ENCODE measurements around the gene AGK. TPM values are rescaled to one million over a fixed set of nuclear protein-coding genes. Genes with fewer than 3 reads are reported as not detected.

Gene AGK
- total and polyA plus RNA-seq, 2 of the 8 experiments (the other 6 are each of a cell fraction or from before 2014, with no cell fraction given) = 25.8 to 34.0 TPM

DNA sequence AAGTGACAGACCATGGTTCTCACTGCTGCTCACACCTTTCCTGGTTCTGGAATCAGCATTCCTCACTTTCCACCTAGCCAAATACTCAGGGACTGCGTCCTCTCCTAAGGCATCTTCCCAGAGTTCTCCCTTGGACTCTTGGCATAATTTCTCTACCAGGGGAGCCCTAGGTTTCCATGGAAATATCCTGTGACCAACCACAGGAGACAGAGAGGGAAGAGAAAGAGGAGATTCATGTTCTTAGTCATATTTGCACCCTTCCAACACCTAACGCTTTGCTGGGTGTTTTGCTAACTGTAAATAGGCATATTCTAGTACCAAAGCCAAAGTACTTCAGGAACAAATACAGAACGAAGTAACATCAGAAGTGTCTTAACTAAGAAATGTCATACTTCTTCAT is 122.1 kb downstream of the AGK start:
- no peak overlapping the region for H2AK5ac ChIP-seq (ENCODE audit: low read depth, low read length)
- no peak for TF ChIP-seq CEBPB (IDR thresholded peaks at IDR 0.05; ENCODE audit: low read depth, low read length)
- TF ChIP-seq CBX8 (IDR thresholded peaks at IDR 0.05; ENCODE audit: borderline replicate concordance, low read depth, low read length) = no peak
- no peak for TF ChIP-seq ZNF274 (IDR thresholded peaks at IDR 0.05; ENCODE audit: borderline replicate concordance, extremely low read depth, low read length)
- no peak for TF ChIP-seq RXRA (IDR thresholded peaks at IDR 0.05; ENCODE audit: insufficient read depth, low read depth, low read length)
- no peak for TF ChIP-seq KDM4A (IDR thresholded peaks at IDR 0.05; ENCODE audit: low read depth, low read length, severe bottlenecking)
- TF ChIP-seq SAP30 (IDR thresholded peaks at IDR 0.05; ENCODE audit: insufficient read depth, insufficient replicate concordance, low read length) = no peak
- TF ChIP-seq YY1 (IDR thresholded peaks at IDR 0.05; ENCODE audit: low read depth, low read length) = no peak
- TF ChIP-seq HDAC6 (IDR thresholded peaks at IDR 0.05; ENCODE audit: low read depth, low read length) = no peak
- no peak for TF ChIP-seq POLR2A (IDR thresholded peaks at IDR 0.05; ENCODE audit: control extremely low read depth in 1 of 2, low read depth in 2 of 2, low read length in 2 of 2)
- TF ChIP-seq ASH2L (IDR thresholded peaks at IDR 0.05; ENCODE audit: low read length) = no peak
- TF ChIP-seq TAF1 (IDR thresholded peaks at IDR 0.05; ENCODE audit: low read depth, low read length) = no peak
- TF ChIP-seq RAD21 (IDR thresholded peaks at IDR 0.05 in 1 of 2, conservative IDR thresholded peaks at IDR 0.05 in 1 of 2; ENCODE audit: low read depth in 2 of 2, low read length in 2 of 2) = no peak
- no peak for TF ChIP-seq KDM1A (IDR thresholded peaks at IDR 0.05; ENCODE audit: borderline replicate concordance, low read length)
- TF ChIP-seq BRCA1 (IDR thresholded peaks at IDR 0.05; ENCODE audit: low read depth, low read length) = no peak
- no peak for TF ChIP-seq POU5F1 (IDR thresholded peaks at IDR 0.05; ENCODE audit: low read depth, low read length)

More for the DNA sequence above, 122.1 kb downstream of the AGK start:
- no peak overlapping the region for H4K8ac ChIP-seq (ENCODE audit: extremely low read depth, insufficient read depth, low read length)
- no peak overlapping the region for H3K9ac ChIP-seq (replicated peaks in 1 of 4; ENCODE audit: extremely low read depth in 1 of 4, low read depth in 3 of 4, low read length in 3 of 4)
- H2BK15ac ChIP-seq (ENCODE audit: low read length) = no peak overlapping the region
- no peak overlapping the region for H2BK12ac ChIP-seq (ENCODE audit: low read depth, low read length)
- H3K56ac ChIP-seq (replicated peaks; ENCODE audit: insufficient read length, low read depth, low read length) = no peak overlapping the region
- no peak overlapping the region for H4K5ac ChIP-seq (ENCODE audit: insufficient read length, low read depth, low read length)
- H3K4ac ChIP-seq (replicated peaks; ENCODE audit: insufficient read length, low read depth, low read length) = no peak overlapping the region
- H3K14ac ChIP-seq (ENCODE audit: insufficient read length) = no peak overlapping the region
- ChIA-PET POLR2A (ENCODE audit: partially characterized antibody) (no interaction called here), CTCF (ENCODE audit: partially characterized antibody) (interaction anchor here (0.6 to 5.1 kb wide), 7 partner anchors 12 to 197 kb away, joined by 3 to 62 read pairs (median 13); no protein-coding TSS in a partner anchor)
- H4K20me1 ChIP-seq (replicated peaks in 1 of 2; ENCODE audit: control insufficient read depth in 1 of 2, insufficient read depth in 2 of 2, low read length in 2 of 2) = peaks cover 0 to 2% of the 10 kb centered on the region in 2 experiments
- H4K91ac ChIP-seq (replicated peaks; ENCODE audit: insufficient read length, low read length) = no peak overlapping the region
- H3K79me1 ChIP-seq (ENCODE audit: low read depth, low read length) = no peaks in the 10 kb centered on the region
- 87% methylated on average over 3 of the region's 3 CpGs; no CpG with 5 or more reads in 1 of the 2 experiments for WGBS, 2 experiments (ENCODE audit: extremely low coverage in 1 of 2, insufficient coverage in 1 of 2, insufficient read length in 1 of 2, insufficient replicate concordance in 2 of 2, low coverage in 1 of 2, low lambda C conversion rate in 2 of 2, missing lambda C conversion rate in 1 of 2)
- H3K23ac ChIP-seq (ENCODE audit: insufficient read length) = no peak overlapping the region
- no peak overlapping the region for H2BK20ac ChIP-seq (ENCODE audit: low read length)
- H3K23me2 ChIP-seq (ENCODE audit: low read depth, low read length) = no peaks in the 10 kb centered on the region
- no peaks in the 10 kb centered on the region; a peak in 1 of 7 replicates for H3K4me1 ChIP-seq (replicated peaks in 1 of 4; ENCODE audit: control insufficient read depth in 3 of 4, insufficient read depth in 4 of 4, low read length in 3 of 4)
- H2BK5ac ChIP-seq (ENCODE audit: low read depth, low read length) = no peak overlapping the region
- H3K9me3 ChIP-seq (ENCODE audit: insufficient read depth in 2 of 2, low read depth in 1 of 2, low read length in 1 of 2) = peaks cover 0 to 3% of the 10 kb centered on the region in 2 experiments; a peak in 1 of 4 replicates
- no peak overlapping the region for H3K4me2 ChIP-seq (ENCODE audit: insufficient read depth in 1 of 2, low read depth in 2 of 2, low read length in 2 of 2)
- DNase-seq (ENCODE audit: low read depth in 1 of 2, low spot score in 2 of 2) = no peak
- H2AFZ ChIP-seq (ENCODE audit: low read length) = no peak overlapping the region
- no peak overlapping the region for H2BK120ac ChIP-seq (replicated peaks; ENCODE audit: low read depth, low read length)
- H3K4me3 ChIP-seq (ENCODE audit: extremely low read depth in 1 of 4, insufficient read depth in 2 of 4, low read depth in 3 of 4, low read length in 4 of 4) = no peak overlapping the region
- H3K79me2 ChIP-seq (ENCODE audit: control insufficient read depth in 1 of 2, insufficient read depth in 2 of 2, low read length in 2 of 2) = no peaks in the 10 kb centered on the region
- H3K27ac ChIP-seq (ENCODE audit: low read depth, low read length) = no peak overlapping the region
- no peaks in the 10 kb centered on the region for H3K27me3 ChIP-seq (replicated peaks in 1 of 4; ENCODE audit: control insufficient read depth in 3 of 4, extremely low read depth in 1 of 4, insufficient read depth in 3 of 4, low read length in 3 of 4)
- peaks cover 0 to 15% (median 5%) of the 10 kb centered on the region in 4 experiments; a peak in 5 of 8 replicates for H3K36me3 ChIP-seq (ENCODE audit: control insufficient read depth in 2 of 4, insufficient read depth in 4 of 4, low read length in 3 of 4)
- no peak overlapping the region for H3K18ac ChIP-seq (ENCODE audit: extremely low read depth, low read length)
- no peak for FAIRE-seq
